GM06990 (cell line): ENCODE data around the gene SERINC5.
A peak's percentile ranks its signal among the peaks of the same experiment; 100 is the strongest.
"Not testable (repeated sequence)": the region's sequence is repeated elsewhere in the genome, so short reads cannot be mapped to it uniquely, and the experiment has no call there.

Experiments used
- DNase-seq: peaks from one replicate; pipeline ENCODE4 v3.0.0-alpha.2; 2011; ENCODE audit not compliant: insufficient read length; ENCODE audit errors: extremely low read depth
- H3K27me3 ChIP-seq: replicated peaks from 2 replicates; pipeline ENCODE4 v1.6.0; 2011; ENCODE audit warnings: low read length; ENCODE audit not compliant: control insufficient read depth, insufficient read depth
- H3K36me3 ChIP-seq: 2 replicates; pipeline ENCODE4 v1.5.1; 2011; ENCODE audit warnings: low read length; ENCODE audit not compliant: control insufficient read depth, insufficient read depth
- H3K4me3 ChIP-seq: replicated peaks from 2 replicates; pipeline ENCODE4 v1.5.1; 2011; ENCODE audit warnings: low read depth, mild to moderate bottlenecking, control low read depth, low read length
- TF ChIP-seq, protein P1 (sequence below): IDR thresholded peaks from 2 replicates; pipeline ENCODE4 v1.5.1; 2011; ENCODE audit warnings: low read length, control low read depth, mild to moderate bottlenecking, inconsistent platforms; ENCODE audit not compliant: insufficient read depth, poor library complexity, severe bottlenecking

SERINC5 gene

DNA sequence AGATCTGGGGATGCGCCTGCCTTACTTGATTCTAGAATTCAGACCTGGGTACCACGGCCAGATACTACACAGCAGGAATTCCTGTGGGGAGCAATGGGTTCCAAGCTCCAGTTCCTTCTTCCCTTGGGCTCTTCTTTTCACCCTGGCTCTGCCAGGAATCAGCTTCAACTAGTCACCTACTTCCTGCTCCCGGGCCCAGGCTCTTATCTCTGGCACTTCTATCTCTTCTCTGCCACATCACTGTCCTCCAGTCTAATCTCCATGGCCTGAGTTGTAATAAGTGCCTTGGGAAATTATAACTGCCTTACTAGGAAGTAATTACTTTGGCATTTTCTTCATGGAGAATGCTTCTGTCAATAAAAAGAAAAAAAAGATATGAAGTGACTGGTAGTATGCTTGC is 26.2 kb upstream of the SERINC5 start:
- Histone ChIP-seq H3K36me3 (no peaks in the 10 kb centered on the region), H3K4me3 (no peak overlapping the region), H3K27me3 (no peaks in the 10 kb centered on the region)
- TF ChIP-seq, protein P1, sequence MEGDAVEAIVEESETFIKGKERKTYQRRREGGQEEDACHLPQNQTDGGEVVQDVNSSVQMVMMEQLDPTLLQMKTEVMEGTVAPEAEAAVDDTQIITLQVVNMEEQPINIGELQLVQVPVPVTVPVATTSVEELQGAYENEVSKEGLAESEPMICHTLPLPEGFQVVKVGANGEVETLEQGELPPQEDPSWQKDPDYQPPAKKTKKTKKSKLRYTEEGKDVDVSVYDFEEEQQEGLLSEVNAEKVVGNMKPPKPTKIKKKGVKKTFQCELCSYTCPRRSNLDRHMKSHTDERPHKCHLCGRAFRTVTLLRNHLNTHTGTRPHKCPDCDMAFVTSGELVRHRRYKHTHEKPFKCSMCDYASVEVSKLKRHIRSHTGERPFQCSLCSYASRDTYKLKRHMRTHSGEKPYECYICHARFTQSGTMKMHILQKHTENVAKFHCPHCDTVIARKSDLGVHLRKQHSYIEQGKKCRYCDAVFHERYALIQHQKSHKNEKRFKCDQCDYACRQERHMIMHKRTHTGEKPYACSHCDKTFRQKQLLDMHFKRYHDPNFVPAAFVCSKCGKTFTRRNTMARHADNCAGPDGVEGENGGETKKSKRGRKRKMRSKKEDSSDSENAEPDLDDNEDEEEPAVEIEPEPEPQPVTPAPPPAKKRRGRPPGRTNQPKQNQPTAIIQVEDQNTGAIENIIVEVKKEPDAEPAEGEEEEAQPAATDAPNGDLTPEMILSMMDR, result no peak
- DNase-seq, result no peak

DNA sequence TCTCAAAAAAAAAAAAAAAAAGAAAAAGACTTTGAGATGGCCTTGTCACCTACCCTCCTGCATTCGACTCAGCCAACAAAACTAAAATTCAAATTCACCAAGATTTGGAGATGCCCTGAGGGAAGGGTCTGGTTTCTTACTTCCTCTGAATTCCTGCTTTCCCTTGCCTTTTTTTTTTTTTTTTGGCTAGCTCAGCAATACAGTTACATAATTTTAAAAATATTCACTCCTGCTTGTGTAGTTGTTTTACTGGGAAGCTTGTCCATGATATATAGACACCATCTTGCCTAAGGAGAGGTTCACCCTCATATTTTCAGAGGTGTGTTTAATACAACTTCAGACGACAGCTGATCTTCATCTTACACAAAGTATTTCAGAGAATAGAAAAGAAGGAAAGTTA is 21.3 kb upstream of the SERINC5 start:
- H3K4me3 ChIP-seq, result no peak overlapping the region
- TF ChIP-seq, protein P1, result no peak
- DNase-seq, result no peak
- no peaks in the 10 kb centered on the region for H3K36me3 ChIP-seq
- H3K27me3 ChIP-seq, result no peaks in the 10 kb centered on the region

DNA sequence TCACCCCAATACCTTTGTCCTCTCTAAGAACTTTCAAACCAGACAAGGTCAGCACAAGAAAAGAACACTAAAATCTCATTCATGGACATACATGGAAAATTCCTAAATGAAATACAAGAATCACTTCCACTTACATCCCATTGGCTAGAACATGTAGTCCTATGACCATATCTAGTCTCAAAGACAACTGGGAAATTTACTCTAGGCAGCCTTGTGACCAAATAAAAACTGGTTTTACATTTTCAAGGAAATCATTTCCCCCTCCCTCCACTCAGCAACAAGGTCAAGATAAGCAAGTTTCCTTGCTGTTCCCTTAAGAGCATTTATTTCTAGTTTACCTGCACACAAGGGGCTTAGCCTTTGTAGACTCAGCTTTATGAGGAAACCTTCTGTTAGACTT is 20.3 kb upstream of the SERINC5 start:
- no peak for DNase-seq
- TF ChIP-seq, protein P1, result no peak
- no peaks in the 10 kb centered on the region for H3K27me3 ChIP-seq
- H3K36me3 ChIP-seq, result no peaks in the 10 kb centered on the region
- no peak overlapping the region for H3K4me3 ChIP-seq

GRCh38 chr5:80275347-80275746 is 19.5 kb upstream of the SERINC5 start:
- H3K36me3 ChIP-seq, result no peaks in the 10 kb centered on the region
- H3K4me3 ChIP-seq, result no peak overlapping the region
- TF ChIP-seq, protein P1, result peak; percentile 32
- no peaks in the 10 kb centered on the region for H3K27me3 ChIP-seq
- no peak for DNase-seq

DNA sequence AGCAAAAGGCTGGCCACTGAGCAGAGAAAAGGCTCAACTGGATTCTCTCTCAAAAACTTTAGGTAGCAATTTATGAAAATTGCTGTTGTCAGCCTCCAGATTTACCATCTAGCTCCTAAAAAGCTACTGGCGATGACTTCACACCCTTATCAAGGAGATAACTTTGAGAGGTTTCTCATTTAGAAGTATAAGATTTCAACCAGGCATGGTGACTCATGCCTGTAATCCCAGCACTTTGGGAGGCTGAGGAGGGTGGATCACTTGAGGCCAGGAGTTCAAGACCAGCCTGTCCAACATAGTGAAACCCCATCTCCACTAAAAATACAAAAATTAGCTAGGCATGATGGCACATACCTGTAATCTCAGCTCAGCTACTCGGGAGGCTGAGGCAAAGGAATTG is 14.7 kb upstream of the SERINC5 start:
- DNase-seq, H3K36me3 ChIP-seq: not testable (repeated sequence)

GRCh38 chr5:80269991-80270438 is 14.2 kb upstream of the SERINC5 start:
- H3K36me3 ChIP-seq, result no peaks in the 10 kb centered on the region
- no peaks in the 10 kb centered on the region for H3K27me3 ChIP-seq
- no peak overlapping the region for H3K4me3 ChIP-seq
- TF ChIP-seq, protein P1, result no peak
- DNase-seq, result no peak

More for the DNA sequence above, 14.7 kb upstream of the SERINC5 start:
- H3K27me3 ChIP-seq, H3K4me3 ChIP-seq: not testable (repeated sequence)
